Measurements from ENCODE around the gene C3orf33. TPM values are rescaled to one million over a fixed set of nuclear protein-coding genes. Genes with fewer than 3 reads are reported as not detected.

The C3orf33 gene
- total and polyA plus RNA-seq, 9 of the 15 experiments (the other 6 are each of a cell fraction or from before 2014, with no cell fraction given) = 4.1 to 10.2 (median 6.0) TPM

DNA sequence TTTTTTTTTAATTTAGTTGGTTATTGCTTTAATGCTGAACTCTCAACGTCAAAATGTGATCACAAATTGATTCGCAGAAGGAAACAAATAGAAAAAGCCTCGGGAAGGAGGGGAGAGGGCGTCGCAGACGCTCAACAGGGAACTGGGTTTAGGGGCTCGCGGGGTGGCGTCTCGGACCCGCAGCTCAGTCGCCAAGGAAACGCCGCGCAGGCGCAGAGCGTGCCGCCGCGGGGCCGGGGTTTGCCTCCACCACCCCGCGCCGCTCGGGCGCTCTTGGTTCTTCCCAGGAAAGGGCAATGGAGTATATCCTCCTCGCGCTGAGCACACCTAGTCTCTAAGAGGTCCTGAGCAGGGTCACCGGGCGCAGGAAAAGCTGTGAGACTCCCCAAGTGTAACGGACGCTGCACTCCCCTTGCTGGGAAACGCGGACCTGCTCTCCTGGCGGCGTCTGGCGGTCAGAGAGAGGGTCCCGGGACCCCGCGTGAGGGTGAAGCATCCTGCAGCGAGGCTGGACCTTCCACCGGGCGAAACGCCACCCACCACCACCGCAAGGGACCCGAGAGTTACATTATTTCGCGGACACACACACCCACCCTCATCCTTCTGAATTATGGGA is 62.0 kb downstream of the C3orf33 start (continued):
- TF ChIP-seq, protein P1, sequence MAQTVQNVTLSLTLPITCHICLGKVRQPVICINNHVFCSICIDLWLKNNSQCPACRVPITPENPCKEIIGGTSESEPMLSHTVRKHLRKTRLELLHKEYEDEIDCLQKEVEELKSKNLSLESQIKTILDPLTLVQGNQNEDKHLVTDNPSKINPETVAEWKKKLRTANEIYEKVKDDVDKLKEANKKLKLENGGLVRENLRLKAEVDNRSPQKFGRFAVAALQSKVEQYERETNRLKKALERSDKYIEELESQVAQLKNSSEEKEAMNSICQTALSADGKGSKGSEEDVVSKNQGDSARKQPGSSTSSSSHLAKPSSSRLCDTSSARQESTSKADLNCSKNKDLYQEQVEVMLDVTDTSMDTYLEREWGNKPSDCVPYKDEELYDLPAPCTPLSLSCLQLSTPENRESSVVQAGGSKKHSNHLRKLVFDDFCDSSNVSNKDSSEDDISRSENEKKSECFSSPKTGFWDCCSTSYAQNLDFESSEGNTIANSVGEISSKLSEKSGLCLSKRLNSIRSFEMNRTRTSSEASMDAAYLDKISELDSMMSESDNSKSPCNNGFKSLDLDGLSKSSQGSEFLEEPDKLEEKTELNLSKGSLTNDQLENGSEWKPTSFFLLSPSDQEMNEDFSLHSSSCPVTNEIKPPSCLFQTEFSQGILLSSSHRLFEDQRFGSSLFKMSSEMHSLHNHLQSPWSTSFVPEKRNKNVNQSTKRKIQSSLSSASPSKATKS (CRISPR knock-in tag; IDR thresholded peaks at IDR 0.05) = no peak
- TF ChIP-seq, protein P2, sequence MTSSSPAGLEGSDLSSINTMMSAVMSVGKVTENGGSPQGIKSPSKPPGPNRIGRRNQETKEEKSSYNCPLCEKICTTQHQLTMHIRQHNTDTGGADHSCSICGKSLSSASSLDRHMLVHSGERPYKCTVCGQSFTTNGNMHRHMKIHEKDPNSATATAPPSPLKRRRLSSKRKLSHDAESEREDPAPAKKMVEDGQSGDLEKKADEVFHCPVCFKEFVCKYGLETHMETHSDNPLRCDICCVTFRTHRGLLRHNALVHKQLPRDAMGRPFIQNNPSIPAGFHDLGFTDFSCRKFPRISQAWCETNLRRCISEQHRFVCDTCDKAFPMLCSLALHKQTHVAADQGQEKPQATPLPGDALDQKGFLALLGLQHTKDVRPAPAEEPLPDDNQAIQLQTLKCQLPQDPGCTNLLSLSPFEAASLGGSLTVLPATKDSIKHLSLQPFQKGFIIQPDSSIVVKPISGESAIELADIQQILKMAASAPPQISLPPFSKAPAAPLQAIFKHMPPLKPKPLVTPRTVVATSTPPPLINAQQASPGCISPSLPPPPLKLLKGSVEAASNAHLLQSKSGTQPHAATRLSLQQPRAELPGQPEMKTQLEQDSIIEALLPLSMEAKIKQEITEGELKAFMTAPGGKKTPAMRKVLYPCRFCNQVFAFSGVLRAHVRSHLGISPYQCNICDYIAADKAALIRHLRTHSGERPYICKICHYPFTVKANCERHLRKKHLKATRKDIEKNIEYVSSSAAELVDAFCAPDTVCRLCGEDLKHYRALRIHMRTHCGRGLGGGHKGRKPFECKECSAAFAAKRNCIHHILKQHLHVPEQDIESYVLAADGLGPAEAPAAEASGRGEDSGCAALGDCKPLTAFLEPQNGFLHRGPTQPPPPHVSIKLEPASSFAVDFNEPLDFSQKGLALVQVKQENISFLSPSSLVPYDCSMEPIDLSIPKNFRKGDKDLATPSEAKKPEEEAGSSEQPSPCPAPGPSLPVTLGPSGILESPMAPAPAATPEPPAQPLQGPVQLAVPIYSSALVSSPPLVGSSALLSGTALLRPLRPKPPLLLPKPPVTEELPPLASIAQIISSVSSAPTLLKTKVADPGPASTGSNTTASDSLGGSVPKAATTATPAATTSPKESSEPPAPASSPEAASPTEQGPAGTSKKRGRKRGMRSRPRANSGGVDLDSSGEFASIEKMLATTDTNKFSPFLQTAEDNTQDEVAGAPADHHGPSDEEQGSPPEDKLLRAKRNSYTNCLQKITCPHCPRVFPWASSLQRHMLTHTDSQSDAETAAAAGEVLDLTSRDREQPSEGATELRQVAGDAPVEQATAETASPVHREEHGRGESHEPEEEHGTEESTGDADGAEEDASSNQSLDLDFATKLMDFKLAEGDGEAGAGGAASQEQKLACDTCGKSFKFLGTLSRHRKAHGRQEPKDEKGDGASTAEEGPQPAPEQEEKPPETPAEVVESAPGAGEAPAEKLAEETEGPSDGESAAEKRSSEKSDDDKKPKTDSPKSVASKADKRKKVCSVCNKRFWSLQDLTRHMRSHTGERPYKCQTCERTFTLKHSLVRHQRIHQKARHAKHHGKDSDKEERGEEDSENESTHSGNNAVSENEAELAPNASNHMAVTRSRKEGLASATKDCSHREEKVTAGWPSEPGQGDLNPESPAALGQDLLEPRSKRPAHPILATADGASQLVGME (CRISPR knock-in tag; IDR thresholded peaks at IDR 0.05) = no peak
- TF ChIP-seq CC2D1A (IDR thresholded peaks at IDR 0.05) (no peak), ZNF253 (CRISPR knock-in tag; conservative IDR thresholded peaks at IDR 0.05) (no peak), EP300 (IDR thresholded peaks at IDR 0.05; ENCODE audit: low read length) (no peak), RFX1 (IDR thresholded peaks at IDR 0.05) (peak; percentile 89), RBM15 (IDR thresholded peaks at IDR 0.05; ENCODE audit: insufficient read depth, low read length) (no peak), HDAC3 (IDR thresholded peaks at IDR 0.05; ENCODE audit: borderline replicate concordance, partially characterized antibody) (no peak), HNRNPL (IDR thresholded peaks at IDR 0.05; ENCODE audit: low read depth, low read length) (no peak), KDM2B (CRISPR knock-in tag; IDR thresholded peaks at IDR 0.05) (no peak)
- TF ChIP-seq, protein P3, sequence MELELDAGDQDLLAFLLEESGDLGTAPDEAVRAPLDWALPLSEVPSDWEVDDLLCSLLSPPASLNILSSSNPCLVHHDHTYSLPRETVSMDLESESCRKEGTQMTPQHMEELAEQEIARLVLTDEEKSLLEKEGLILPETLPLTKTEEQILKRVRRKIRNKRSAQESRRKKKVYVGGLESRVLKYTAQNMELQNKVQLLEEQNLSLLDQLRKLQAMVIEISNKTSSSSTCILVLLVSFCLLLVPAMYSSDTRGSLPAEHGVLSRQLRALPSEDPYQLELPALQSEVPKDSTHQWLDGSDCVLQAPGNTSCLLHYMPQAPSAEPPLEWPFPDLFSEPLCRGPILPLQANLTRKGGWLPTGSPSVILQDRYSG (tag; conservative IDR thresholded peaks at IDR 0.05; ENCODE audit: low read depth) = no peak
